ENCODE measurements around the gene PRKCD. TPM values are rescaled to one million over a fixed set of nuclear protein-coding genes. Genes with fewer than 3 reads are reported as not detected.

PRKCD gene
- total and polyA plus RNA-seq, 2 of the 4 experiments (the other 2 are of a cell fraction), result 4.3 to 19.0 TPM

DNA sequence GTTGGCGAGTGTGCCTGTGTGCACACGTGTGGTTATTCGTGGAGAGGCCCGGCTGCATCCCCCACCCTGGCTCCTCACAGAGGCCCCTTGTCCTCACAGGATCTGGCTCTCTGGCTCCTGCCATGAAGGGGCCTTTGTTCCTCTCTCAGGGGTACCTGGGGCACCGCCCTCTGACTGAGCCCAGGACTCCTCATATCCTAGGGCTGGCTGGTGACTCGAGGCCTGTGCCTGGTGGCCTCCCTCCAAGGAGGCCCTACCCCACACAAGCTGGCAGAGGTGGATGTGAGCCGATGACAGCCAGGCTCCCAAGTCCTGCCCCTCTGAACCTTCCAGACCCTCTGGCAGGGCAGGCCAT is 10.0 kb downstream of the PRKCD start:
- dilution Hi-C loops (cut with HindIII; ENCODE audit: low sequenced_read_pairs, unreplicated experiment) (no loop called here), intact Hi-C loops (cut with micrococcal nuclease) (no loop called here), in situ Hi-C loops (cut with MboI; ENCODE audit: low sequenced_read_pairs) (no loop called here)
- ChIA-PET POLR2A (ENCODE audit: unreplicated experiment) (no interaction called here), CTCF (no interaction called here)
- no peak overlapping the region for H2BK20ac ChIP-seq (ENCODE audit: low read depth, low read length)
- H2BK15ac ChIP-seq (ENCODE audit: low read depth, low read length), result no peak overlapping the region
- H3K18ac ChIP-seq (ENCODE audit: low read depth, low read length), result no peak overlapping the region
- no peak overlapping the region for H3K14ac ChIP-seq (replicated peaks; ENCODE audit: low read depth, low read length)
- no peak overlapping the region for H3K4me2 ChIP-seq (ENCODE audit: low read depth, low read length)
- H3K23ac ChIP-seq (ENCODE audit: low read depth, low read length), result no peak overlapping the region
- H2BK120ac ChIP-seq (ENCODE audit: low read depth, low read length), result no peak overlapping the region
- H3K56ac ChIP-seq (ENCODE audit: extremely low read depth, insufficient read depth, low read length), result no peak overlapping the region
- no peaks in the 10 kb centered on the region for H3K27me3 ChIP-seq (ENCODE audit: control insufficient read depth, insufficient read depth, low read length)
- H3K79me1 ChIP-seq (ENCODE audit: low read depth in 1 of 2, low read length in 2 of 2), result peaks cover 13 to 75% of the 10 kb centered on the region in 2 experiments; a peak in 3 of 4 replicates
- H2AK9ac ChIP-seq (replicated peaks; ENCODE audit: low read depth, low read length, poor library complexity), result no peak overlapping the region
- H3K36me3 ChIP-seq (ENCODE audit: control insufficient read depth, insufficient read depth, low read length), result peaks cover 5% of the 10 kb centered on the region
- H3K9ac ChIP-seq (ENCODE audit: low read depth, low read length), result no peak overlapping the region
- H3K4ac ChIP-seq (ENCODE audit: low read depth, low read length), result no peak overlapping the region
- no TSS peak for BruUV-seq (replicated peaks)
- no peak overlapping the region for H2AFZ ChIP-seq (replicated peaks; ENCODE audit: low read length, poor library complexity)
- no peak overlapping the region for H4K91ac ChIP-seq (ENCODE audit: insufficient read depth, low read depth, low read length)
- H3K27ac ChIP-seq (ENCODE audit: insufficient read depth, low read length), result no peak overlapping the region
- H2BK5ac ChIP-seq (ENCODE audit: low read depth, low read length, poor library complexity, severe bottlenecking), result no peak overlapping the region
- H4K8ac ChIP-seq (ENCODE audit: low read depth in 2 of 2, low read length in 2 of 2), result no peak overlapping the region
- no peak for DNase-seq
- no peak overlapping the region for H4K5ac ChIP-seq (ENCODE audit: low read depth, low read length)
- peaks cover 8% of the 10 kb centered on the region for H3K4me1 ChIP-seq (ENCODE audit: control insufficient read depth, insufficient read depth, low read length)
- H3K9me3 ChIP-seq (ENCODE audit: control insufficient read depth, insufficient read depth, low read length), result no peaks in the 10 kb centered on the region
- no peak for ATAC-seq (ENCODE audit: low read depth)
- H2AK5ac ChIP-seq (ENCODE audit: low read depth, low read length), result no peak overlapping the region
- no peak for TF ChIP-seq MXI1 (IDR thresholded peaks at IDR 0.05; ENCODE audit: borderline replicate concordance, low read depth, low read length)
- TF ChIP-seq MAFK (IDR thresholded peaks at IDR 0.05; ENCODE audit: low read depth, low read length), result no peak
- no peak for TF ChIP-seq BHLHE40 (IDR thresholded peaks at IDR 0.05; ENCODE audit: low read depth, low read length)
- no peak for TF ChIP-seq MAZ (IDR thresholded peaks at IDR 0.05; ENCODE audit: borderline replicate concordance, low read depth, low read length)
- no peak for TF ChIP-seq CEBPB (IDR thresholded peaks at IDR 0.05; ENCODE audit: low read depth, low read length)
- no peak for TF ChIP-seq USF2 (IDR thresholded peaks at IDR 0.05; ENCODE audit: low read depth, low read length)
- no peak for TF ChIP-seq NFE2L2 (IDR thresholded peaks at IDR 0.05; ENCODE audit: low read depth, low read length)
- TF ChIP-seq CHD1 (IDR thresholded peaks at IDR 0.05; ENCODE audit: low read depth, low read length), result no peak
- TF ChIP-seq FOS (IDR thresholded peaks at IDR 0.05; ENCODE audit: low read depth, low read length), result no peak
- no peak for TF ChIP-seq RAD21 (IDR thresholded peaks at IDR 0.05; ENCODE audit: low read length)
- TF ChIP-seq, protein P1, sequence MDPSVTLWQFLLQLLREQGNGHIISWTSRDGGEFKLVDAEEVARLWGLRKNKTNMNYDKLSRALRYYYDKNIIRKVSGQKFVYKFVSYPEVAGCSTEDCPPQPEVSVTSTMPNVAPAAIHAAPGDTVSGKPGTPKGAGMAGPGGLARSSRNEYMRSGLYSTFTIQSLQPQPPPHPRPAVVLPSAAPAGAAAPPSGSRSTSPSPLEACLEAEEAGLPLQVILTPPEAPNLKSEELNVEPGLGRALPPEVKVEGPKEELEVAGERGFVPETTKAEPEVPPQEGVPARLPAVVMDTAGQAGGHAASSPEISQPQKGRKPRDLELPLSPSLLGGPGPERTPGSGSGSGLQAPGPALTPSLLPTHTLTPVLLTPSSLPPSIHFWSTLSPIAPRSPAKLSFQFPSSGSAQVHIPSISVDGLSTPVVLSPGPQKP (IDR thresholded peaks at IDR 0.05; ENCODE audit: borderline replicate concordance, low read depth, low read length), result no peak
- TF ChIP-seq SMC3 (IDR thresholded peaks at IDR 0.05; ENCODE audit: low read depth, low read length), result no peak
- TF ChIP-seq RFX5 (IDR thresholded peaks at IDR 0.05; ENCODE audit: low read depth, low read length), result no peak
- TF ChIP-seq POLR2A (IDR thresholded peaks at IDR 0.05; ENCODE audit: low read depth, low read length), result no peak
- TF ChIP-seq RCOR1 (IDR thresholded peaks at IDR 0.05; ENCODE audit: insufficient replicate concordance, low read length), result no peak
- no peak for TF ChIP-seq CTCF (conservative IDR thresholded peaks at IDR 0.05; ENCODE audit: low read depth, low read length)
- 75% methylated on average over 5 of the region's 7 CpGs; no CpG with 5 or more reads in 1 of the 2 experiments for WGBS, 2 experiments (ENCODE audit: extremely low coverage in 2 of 2, insufficient read length in 1 of 2)
- no peak overlapping the region for H3K4me3 ChIP-seq (ENCODE audit: insufficient read depth, low read depth, low read length)
- peaks cover 21% of the 10 kb centered on the region for H3K9me1 ChIP-seq (ENCODE audit: insufficient read depth, low read length)
- peaks cover 7% of the 10 kb centered on the region for H4K20me1 ChIP-seq (ENCODE audit: insufficient read depth, low read length)

Measured in IMR-90 (cell line).